IPS-NIHi7 (cell line): ENCODE data around the gene SIGMAR1.
"Not testable (repeated sequence)": the region's sequence is repeated elsewhere in the genome, so short reads cannot be mapped to it uniquely, and the experiment has no call there.

ENCODE experiments used
- DNase-seq: peaks from one replicate; pipeline ENCODE4 v3.0.0; 2012; ENCODE audit warnings: mixed read lengths; ENCODE audit errors: extremely low spot score

SIGMAR1 gene

DNA sequence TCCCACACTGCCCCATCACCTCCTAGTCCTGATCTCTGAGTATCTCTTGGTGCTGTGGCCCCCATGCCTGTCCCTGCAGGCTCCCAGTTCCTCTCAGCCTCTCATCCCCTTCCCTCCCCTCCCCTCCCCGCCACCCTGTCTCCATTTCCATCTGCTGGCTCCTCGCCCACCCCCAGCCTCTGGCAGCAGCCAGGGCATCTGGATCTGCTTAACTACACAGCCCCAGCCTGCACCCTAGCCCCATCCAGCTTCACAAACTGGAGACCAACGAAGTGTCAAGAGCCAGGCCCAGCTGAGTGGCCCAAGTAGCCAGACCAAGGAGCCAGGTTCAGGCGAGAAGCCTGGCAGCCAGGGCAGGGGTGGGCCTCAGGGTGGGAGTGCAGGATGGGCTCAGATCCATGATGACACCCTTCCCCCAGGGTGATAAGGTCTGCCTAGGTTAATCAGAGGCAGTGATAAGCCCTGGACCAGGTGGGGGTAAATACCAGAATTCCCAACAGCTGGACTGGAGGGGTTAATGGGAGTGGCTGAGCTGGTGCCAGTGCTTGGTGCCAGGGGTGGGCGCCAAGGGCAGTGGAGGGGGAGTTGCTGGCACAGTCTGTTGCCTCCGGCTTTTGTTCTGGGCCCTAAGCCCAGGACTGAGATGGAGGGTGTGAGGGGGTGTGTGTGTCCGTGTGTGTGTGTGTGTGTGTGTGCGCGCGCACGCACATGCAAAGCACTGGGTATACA is 16.9 kb upstream of the SIGMAR1 start:
- no peak for DNase-seq

DNA sequence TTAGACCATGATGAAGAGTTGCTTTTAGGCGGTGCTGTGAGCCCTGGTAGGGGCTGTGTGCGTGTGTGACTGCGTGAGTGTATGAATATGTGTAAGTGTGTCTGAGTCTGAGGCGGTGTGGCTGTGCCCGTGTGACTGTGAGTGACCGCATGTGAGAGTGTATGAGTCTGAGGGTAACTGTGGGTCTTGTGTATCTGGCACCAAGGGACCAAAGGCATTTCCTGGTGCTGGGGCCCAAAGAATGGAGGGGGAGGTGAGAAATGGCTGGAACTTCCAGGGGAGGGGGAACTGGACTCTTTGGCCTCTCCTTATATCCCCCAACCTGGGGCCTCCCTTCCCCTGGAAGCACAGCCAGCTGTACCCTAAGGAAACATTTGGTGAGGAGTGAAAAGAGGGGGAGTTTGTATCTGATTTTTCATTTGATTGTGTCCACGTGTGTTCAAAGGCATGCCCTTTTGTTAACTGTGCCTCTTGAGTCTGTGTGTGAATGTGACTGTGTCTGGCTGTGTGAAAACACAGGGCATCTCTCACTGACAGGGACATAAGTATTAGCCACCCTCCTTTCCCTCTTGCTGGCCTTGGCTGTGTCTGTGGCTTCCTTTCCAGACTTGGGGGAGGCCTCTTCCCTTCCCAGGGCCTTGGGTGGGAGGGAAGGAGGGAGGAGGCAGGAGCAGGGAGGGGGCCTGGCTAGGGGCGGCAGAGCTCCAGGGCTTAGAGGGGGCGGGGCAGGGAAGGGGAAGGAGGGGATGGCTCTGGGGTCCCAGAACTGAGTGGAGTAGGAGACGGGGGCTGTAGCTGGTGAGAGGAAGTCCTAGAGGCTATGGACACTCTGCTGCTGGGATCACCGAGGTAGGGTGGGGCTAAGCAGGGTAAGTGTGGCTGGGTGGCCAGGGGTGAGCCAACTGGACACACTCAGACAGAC is 15.8 kb upstream of the SIGMAR1 start:
- peak; percentile 37 for DNase-seq

DNA sequence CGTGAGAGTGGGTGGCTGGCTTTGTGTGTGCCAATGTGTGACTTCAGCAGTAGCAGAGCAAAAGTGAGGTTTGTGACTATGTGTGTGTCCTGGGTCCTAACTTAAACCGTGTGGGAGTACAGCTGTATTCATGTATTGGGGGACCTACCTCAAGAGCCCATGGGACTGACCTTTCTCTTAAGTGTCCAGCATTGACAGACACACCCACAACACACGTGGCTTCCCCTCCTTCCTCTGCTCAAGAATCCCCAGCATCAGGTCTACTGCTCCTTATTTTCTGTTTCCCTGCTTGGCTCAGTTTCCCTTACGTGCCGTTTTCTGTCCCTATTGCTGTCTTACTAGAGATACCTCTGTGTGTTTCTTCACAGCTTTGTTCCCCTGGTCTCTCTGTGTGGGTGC is 15.0 kb upstream of the SIGMAR1 start:
- no peak for DNase-seq

DNA sequence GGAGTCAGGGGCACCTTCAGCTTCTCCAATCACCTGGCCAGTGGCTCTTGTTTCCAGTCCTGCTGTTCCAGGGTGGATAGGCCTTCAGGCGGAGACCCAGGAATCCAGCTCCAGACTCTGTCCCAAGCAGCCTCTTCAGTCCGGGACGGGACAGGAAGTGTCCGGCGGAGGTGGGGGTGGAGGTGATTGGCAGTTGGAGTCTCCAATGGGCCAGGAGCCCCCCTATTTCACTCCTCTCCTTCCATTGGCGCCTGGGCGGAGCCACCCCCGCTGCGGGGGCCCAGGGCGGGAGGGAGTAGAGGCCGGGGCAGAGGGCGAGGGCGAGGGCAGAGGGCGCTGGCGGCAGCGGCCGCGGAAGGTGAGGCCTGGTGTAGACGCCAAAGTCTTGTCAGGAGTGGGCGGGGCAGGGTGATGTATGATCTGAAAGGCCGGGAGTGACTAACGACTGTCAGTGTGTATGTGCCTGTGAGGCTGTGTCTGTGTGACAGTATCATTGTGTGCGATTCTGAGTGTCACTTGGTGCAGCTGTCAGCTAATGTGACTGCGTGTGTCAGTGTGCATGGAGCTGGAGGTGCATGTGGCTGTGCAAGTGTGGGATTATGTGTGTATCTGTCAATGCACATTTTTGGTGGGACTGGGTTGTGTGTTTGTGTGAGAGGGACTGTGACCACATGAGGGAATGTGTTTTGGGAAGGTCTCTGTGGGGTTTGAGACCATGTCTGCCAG is 14.5 kb upstream of the SIGMAR1 start, which contains the start of gene IL11RA:
Gene IL11RA, plus strand, starts transcription at position 310 of the 726 bp plus-strand sequence. CDS start 3,033 bp downstream, outside the sequence.
- peak; percentile 95 for DNase-seq

- DNase-seq, result no peak
Measured at GRCh38 chr9:34651321-34651720, 13.7 kb upstream of the SIGMAR1 start.

DNA sequence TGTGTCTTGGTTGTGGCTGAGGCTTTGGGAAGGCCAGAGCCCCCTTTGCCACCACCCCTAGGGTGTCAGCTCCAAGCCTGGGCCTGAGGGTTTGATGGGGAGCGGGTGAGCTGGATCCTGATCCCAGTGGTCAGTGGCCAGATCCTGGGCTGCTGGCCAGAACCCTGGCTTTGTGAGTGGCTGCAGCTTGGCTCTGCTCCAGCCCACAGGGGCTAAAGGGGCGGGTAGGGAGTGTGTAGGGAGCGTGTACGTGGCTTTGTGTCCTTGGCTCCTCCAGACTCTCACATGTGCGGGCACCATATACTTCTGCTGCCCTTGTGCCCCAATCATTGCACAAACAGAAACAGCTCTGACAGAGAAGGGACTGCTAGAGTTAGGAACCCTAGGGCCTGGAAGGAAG is 13.2 kb upstream of the SIGMAR1 start:
- DNase-seq, result no peak

DNA sequence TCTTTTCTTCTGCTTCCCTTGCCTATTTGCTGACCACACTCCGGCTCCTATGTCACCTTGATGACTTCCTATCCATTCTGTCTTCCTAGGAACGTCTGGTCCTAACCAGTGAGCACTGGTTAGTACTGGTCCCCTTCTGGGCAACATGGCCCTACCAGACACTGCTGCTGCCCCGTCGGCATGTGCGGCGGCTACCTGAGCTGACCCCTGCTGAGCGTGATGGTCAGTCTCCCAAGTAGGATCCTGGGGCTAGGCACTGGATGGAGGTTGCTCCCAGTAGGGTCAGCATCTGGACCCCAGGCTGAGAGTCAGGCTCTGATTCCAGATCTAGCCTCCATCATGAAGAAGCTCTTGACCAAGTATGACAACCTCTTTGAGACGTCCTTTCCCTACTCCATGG is 11.1 kb upstream of the SIGMAR1 start:
- DNase-seq, result no peak

- no peak for DNase-seq
Measured at GRCh38 chr9:34647651-34648050, 10.1 kb upstream of the SIGMAR1 start.

- no peak for DNase-seq
Measured at GRCh38 chr9:34647084-34647403, 9.5 kb upstream of the SIGMAR1 start.

DNA sequence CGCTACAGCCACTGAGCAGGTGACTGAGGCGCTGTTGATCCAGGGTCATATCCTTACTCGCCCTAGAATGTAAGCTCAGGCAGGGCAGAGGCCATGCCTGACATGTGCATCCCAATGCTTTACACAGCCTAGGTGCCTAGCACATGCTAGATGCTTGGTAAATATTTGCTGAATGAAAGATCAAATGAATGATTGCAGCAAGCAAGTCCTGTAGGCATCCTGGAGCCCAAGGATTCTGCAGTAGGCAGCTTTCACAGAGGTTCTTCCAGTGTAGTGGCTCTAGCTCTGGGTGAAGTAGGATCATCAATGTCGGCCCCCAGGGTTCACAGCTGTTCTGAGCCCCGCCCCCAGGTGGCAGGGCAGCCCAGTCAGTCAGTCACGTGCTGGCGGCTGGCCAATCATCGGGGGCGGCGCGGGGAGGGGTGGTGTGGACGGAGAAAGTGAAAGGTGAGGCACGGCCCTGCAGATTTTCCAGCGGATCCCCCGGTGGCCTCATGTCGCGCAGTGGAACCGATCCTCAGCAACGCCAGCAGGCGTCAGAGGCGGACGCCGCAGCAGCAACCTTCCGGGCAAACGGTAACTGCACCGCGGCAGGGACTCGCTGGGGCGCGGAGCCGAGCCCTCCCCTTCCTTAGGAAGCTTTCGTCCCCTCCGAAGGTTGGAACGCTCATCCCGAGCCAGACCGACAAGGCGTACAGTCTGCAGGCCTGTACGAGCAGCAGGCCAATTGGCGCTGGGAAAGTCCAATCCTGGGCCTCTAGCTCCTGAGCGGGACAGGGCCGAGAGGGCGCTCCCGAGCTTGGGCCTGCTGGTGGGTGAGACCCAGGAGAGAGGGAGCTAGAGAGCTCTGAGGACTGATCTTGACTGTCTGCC is 8.9 kb upstream of the SIGMAR1 start, which contains the start of gene GALT:
Gene GALT, plus strand, starts transcription at position 465 of the 873 bp plus-strand sequence. Its CDS starts 30 bp downstream, at position 495.
- peak; percentile 95 for DNase-seq

GRCh38 chr9:34644766-34645314 is 7.3 kb upstream of the SIGMAR1 start:
- DNase-seq, result no peak

- DNase-seq, result no peak
Measured at GRCh38 chr9:34642679-34643078, 5.1 kb upstream of the SIGMAR1 start.

- not testable (repeated sequence) for DNase-seq
Measured at GRCh38 chr9:34639322-34639721, 1.7 kb upstream of the SIGMAR1 start.

DNA sequence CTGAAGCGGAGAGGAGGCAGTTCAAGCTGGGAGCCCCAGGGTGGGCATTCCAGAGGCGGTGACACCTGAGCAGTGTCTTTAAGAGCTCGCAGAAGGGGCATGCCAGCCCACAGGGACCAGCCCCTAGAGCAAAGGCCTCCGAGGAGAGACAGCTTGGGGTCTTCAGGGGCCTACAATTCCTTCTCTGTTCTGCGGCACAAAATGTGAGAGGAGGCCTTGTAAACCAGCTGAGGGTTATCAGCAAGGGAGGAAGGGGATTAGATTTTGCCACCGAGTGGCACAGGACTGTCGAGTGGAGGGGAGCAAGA is 505 bp upstream of the SIGMAR1 start:
- no peak for DNase-seq

GRCh38 chr9:34636791-34637355 is 714 bp downstream of the SIGMAR1 start:
- DNase-seq, result no peak

DNA sequence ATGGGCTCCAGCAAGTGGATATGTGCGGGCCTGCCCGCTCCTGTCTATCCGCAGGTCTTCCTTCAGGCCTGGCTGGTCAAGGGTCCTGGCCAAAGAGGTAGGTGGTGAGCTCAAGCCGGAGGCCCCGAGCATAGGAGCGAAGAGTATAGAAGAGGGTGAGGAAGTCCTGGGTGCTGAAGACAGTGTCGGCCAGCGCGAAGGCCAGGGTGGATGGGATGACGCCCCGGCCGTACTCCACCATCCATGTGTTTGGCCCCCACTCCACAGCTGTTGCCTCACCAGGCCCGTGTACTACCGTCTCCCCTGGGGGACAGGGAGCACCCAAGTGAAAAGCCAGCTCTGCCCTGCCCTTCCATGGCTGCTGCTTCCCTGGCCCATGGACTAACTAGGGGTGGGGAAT is 2.0 kb downstream of the SIGMAR1 start:
- DNase-seq, result no peak

DNA sequence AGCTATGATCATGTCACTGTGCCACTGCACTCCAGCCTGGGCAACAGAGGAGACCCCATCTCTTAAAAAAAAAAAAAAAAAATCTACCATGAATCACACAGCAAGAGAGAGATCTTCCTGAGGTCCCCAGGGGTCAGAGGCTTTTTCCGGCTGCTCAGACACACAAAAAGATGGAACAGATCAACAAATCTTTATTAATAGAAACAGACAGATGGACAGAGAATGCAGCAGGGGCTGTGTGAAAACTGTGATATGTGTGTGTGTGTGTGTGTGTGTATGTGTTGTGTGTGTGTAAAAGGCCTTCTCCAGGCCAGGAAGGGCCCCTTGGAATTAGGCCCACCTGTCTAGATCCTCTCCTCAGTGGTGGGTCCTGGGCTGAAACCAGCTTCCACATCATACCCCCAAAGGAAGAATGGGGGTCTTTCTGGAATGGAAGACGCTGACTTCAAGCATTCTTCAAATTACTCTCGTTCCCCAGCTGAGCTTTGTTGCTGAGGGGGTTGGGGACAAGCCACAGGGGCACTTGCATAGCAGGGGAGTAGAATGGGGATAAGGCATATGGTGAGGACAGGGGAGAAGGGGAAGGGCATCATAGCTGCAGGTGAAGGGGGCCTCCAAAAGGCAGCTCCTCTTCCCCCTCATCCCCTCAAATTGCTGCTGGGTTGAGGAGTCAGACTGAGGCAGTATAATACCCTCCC is 2.9 kb downstream of the SIGMAR1 start:
- DNase-seq, result no peak

GRCh38 chr9:34633851-34634550 is 3.6 kb downstream of the SIGMAR1 start:
- DNase-seq, result peak; percentile 79

DNA sequence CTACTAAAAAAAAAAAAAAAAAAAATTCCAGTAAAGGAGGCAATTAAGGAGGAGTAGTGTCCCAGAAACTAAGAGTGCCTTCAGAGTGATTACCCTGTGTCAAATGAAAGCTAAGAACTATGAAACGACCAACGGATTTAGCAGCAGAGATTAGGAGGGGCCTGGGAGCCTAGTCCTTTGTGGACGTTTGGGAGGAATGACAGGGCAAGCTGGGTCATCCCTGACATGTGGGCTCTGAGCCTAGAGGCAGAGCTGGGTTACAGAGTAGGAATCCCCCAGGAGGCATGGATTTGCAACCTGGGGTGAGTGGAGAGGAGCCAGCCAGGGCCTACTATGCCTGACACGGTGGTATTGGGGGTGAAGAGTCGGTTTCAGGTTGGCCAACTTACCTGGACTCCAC is 4.4 kb downstream of the SIGMAR1 start:
- DNase-seq, result no peak
